ENCODE measurements around the gene TOM1L2. TPM values are rescaled to one million over a fixed set of nuclear protein-coding genes. Genes with fewer than 3 reads are reported as not detected.

Gene TOM1L2
- total RNA-seq, 1 experiment from 2014 or later: 45.2 TPM

GRCh38 chr17:17826342-17826713 is 145.9 kb downstream of the TOM1L2 start:
- Histone ChIP-seq H3K9me3 (ENCODE audit: control insufficient read depth, insufficient read depth, low read depth, low read length) (no peaks in the 10 kb centered on the region), H3K27ac (ENCODE audit: low read length) (peak overlapping the region; percentile 81), H3K36me3 (ENCODE audit: control insufficient read depth, insufficient read depth, low read length) (no peaks in the 10 kb centered on the region; the same call in 1 of the 2 replicates), H3K4me3 (ENCODE audit: low read depth in 2 of 2, low read length in 2 of 2) (no peak overlapping the region), H3K4me1 (ENCODE audit: control insufficient read depth, insufficient read depth, low read length) (peaks cover 70% of the 10 kb centered on the region), H3K27me3 (ENCODE audit: control insufficient read depth, insufficient read depth, low read length) (no peaks in the 10 kb centered on the region)
- no TSS peak for BruUV-seq (replicated peaks)
- ChIA-PET CTCF (interaction anchor here (1.2 kb wide), 1 partner anchor 93 kb away, joined by 3 read pairs; no protein-coding TSS in a partner anchor), POLR2A (interaction anchor here (0.6 to 2.6 kb wide), 3 partner anchors 10 to 19 kb away, joined by 7 to 8 read pairs (median 8); no protein-coding TSS in a partner anchor)
- ATAC-seq (no peak), DNase-seq (ENCODE audit: low read depth, low spot score) (no peak)
- intact Hi-C loops (cut with micrococcal nuclease; ENCODE audit: unreplicated experiment): loop anchor here (10.0 kb wide), 1 partner anchor 208 kb away; the partner anchor contains the start of genes ATPAF2 and GID4
- TF ChIP-seq POLR2AphosphoS5 (IDR thresholded peaks at IDR 0.05; ENCODE audit: low read depth, low read length) (no peak), REST (IDR thresholded peaks at IDR 0.05; ENCODE audit: insufficient read depth in 1 of 2, low read depth in 2 of 2, low read length in 1 of 2) (no peak), TCF7L2 (IDR thresholded peaks at IDR 0.05; ENCODE audit: low read depth, low read length) (no peak)
- in situ Hi-C loops (cut with HindIII; ENCODE audit: low pct_unique_long_range_greater_than_20kb, low sequenced_read_pairs): no loop called here

GRCh38 chr17:17824783-17825614 is 147.2 kb downstream of the TOM1L2 start:
- DNase-seq (ENCODE audit: low read depth, low spot score) (no peak), ATAC-seq (no peak)
- no peaks in the 10 kb centered on the region for H3K27me3 ChIP-seq (ENCODE audit: control insufficient read depth, insufficient read depth, low read length)
- POLR2A ChIA-PET: interaction anchor here (0.7 kb wide), 1 partner anchor 46 kb away, joined by 10 read pairs; no protein-coding TSS in a partner anchor
- H3K27ac ChIP-seq (ENCODE audit: low read length): peak overlapping the region; percentile 96
- in situ Hi-C loops (cut with HindIII; ENCODE audit: low pct_unique_long_range_greater_than_20kb, low sequenced_read_pairs) (no loop called here), intact Hi-C loops (cut with micrococcal nuclease; ENCODE audit: unreplicated experiment) (loop anchor here (10.0 kb wide), 1 partner anchor 210 kb away; the partner anchor contains the start of genes ATPAF2 and GID4)
- no TSS peak for BruUV-seq (replicated peaks)
- no peaks in the 10 kb centered on the region for H3K9me3 ChIP-seq (ENCODE audit: control insufficient read depth, insufficient read depth, low read depth, low read length)
- H3K36me3 ChIP-seq (ENCODE audit: control insufficient read depth, insufficient read depth, low read length): no peaks in the 10 kb centered on the region; the same call in 1 of the 2 replicates
- CTCF ChIA-PET: interaction anchor here (0.7 to 1.2 kb wide), 2 partner anchors 29 to 94 kb away, joined by 3 to 7 read pairs; no protein-coding TSS in a partner anchor
- no peak overlapping the region for H3K4me3 ChIP-seq (ENCODE audit: low read depth in 2 of 2, low read length in 2 of 2)
- peaks cover 77% of the 10 kb centered on the region for H3K4me1 ChIP-seq (ENCODE audit: control insufficient read depth, insufficient read depth, low read length)
- no peak for TF ChIP-seq SIN3A (IDR thresholded peaks at IDR 0.05; ENCODE audit: borderline replicate concordance, insufficient read depth, low read depth, low read length)
- TF ChIP-seq CTCF (IDR thresholded peaks at IDR 0.05): no peak

All from Panc1 (cell line).